GM23338 (cell line): Measurements from ENCODE around the gene SHANK1. TPM values are rescaled to one million over a fixed set of nuclear protein-coding genes. Genes with fewer than 3 reads are reported as not detected.

Experiments used
- ATAC-seq: fragments of 200-7000 bp; cut with Tn5 transposase; 3 replicates; pipeline ENCODE4 v1.9.1; 2020
- DNase-seq: peaks from one replicate; pipeline ENCODE4 v3.0.0-alpha.2; 2015; ENCODE audit warnings: low spot score
- H2AFZ ChIP-seq: fragments of 200-600 bp; sonication (generic); 2 replicates; pipeline ENCODE4 v1.8.0; 2016; ENCODE audit warnings: antibody characterized with exemption, mild to moderate bottlenecking, moderate library complexity
- H3F3A ChIP-seq: fragments of 200-600 bp; sonication (generic); replicated peaks from 2 replicates; pipeline ENCODE4 v1.8.0; 2017; ENCODE audit warnings: antibody characterized with exemption, mixed run types, low read depth
- H3K27ac ChIP-seq: fragments of 200-600 bp; sonication (generic); 2 replicates; pipeline ENCODE4 v1.6.1; 2016; ENCODE audit warnings: low read depth
- H3K27me3 ChIP-seq: fragments of 200-600 bp; sonication (generic); 2 replicates; pipeline ENCODE4 v1.8.0; 2016; ENCODE audit warnings: mild to moderate bottlenecking, mixed run types, moderate library complexity; ENCODE audit not compliant: insufficient read depth
- H3K36me3 ChIP-seq: fragments of 200-600 bp; sonication (generic); 2 replicates; pipeline ENCODE4 v1.8.0; 2016; ENCODE audit warnings: mild to moderate bottlenecking; ENCODE audit not compliant: insufficient read depth
- H3K4me1 ChIP-seq: fragments of 200-600 bp; sonication (generic); 2 replicates; pipeline ENCODE4 v1.8.0; 2016; ENCODE audit warnings: mild to moderate bottlenecking, moderate library complexity; ENCODE audit not compliant: insufficient read depth
- H3K4me2 ChIP-seq: fragments of 200-600 bp; sonication (generic); 2 replicates; pipeline ENCODE4 v1.7.1; 2017; ENCODE audit warnings: mixed run types
- H3K4me3 ChIP-seq: fragments of 200-600 bp; sonication (generic); 2 replicates; pipeline ENCODE4 v1.6.1; 2016; ENCODE audit warnings: mixed run types
- H3K79me2 ChIP-seq: fragments of 200-600 bp; sonication (generic); replicated peaks from 2 replicates; pipeline ENCODE4 v1.8.0; 2017; ENCODE audit warnings: mild to moderate bottlenecking; ENCODE audit not compliant: insufficient read depth
- H3K9me2 ChIP-seq: fragments of 200-600 bp; sonication (generic); 2 replicates; pipeline ENCODE4 v1.8.0; 2017; ENCODE audit not compliant: insufficient read depth
- H4K20me1 ChIP-seq: fragments of 200-600 bp; sonication (generic); replicated peaks from 2 replicates; pipeline ENCODE4 v1.8.0; 2017; ENCODE audit warnings: mild to moderate bottlenecking; ENCODE audit not compliant: insufficient read depth
- H3K27ac Mint-ChIP-seq: 2 replicates; pipeline ENCODE4 v1.8.0; 2020; ENCODE audit warnings: inconsistent platforms, mild to moderate bottlenecking, moderate library complexity, mixed read lengths
- H3K27me3 Mint-ChIP-seq: 3 replicates; pipeline ENCODE4 v1.8.0; 2022; ENCODE audit warnings: low read depth, mild to moderate bottlenecking, moderate library complexity, mixed read lengths, inconsistent platforms; ENCODE audit not compliant: insufficient read depth, poor library complexity
- H3K36me3 Mint-ChIP-seq: 3 replicates; pipeline ENCODE4 v1.8.0; 2021; ENCODE audit warnings: low read depth, mild to moderate bottlenecking, inconsistent platforms, moderate library complexity, mixed read lengths
- H3K4me1 Mint-ChIP-seq: 3 replicates; pipeline ENCODE4 v1.8.0; 2020; ENCODE audit warnings: mild to moderate bottlenecking, inconsistent platforms, mixed read lengths
- H3K4me3 Mint-ChIP-seq: 3 replicates; pipeline ENCODE4 v1.8.0; 2021; ENCODE audit warnings: moderate library complexity, mild to moderate bottlenecking, inconsistent platforms, mixed read lengths
- H3K9me3 Mint-ChIP-seq: 3 replicates; pipeline ENCODE4 v1.8.0; 2020; ENCODE audit warnings: moderate library complexity, mild to moderate bottlenecking, inconsistent platforms, mixed read lengths
- CREB1 ChIP-seq: fragments of 250-450 bp; sonication (Bioruptor Pico); IDR thresholded peaks from 2 replicates; pipeline ENCODE4 v1.5.0; 2020; ENCODE audit warnings: low read depth, mild to moderate bottlenecking, moderate library complexity
- EZH2 ChIP-seq: fragments of 200-600 bp; sonication (generic); IDR thresholded peaks from one replicate; pipeline ENCODE4 v1.8.0; 2017; ENCODE audit warnings: antibody characterized with exemption, mild to moderate bottlenecking, low read depth; ENCODE audit not compliant: unreplicated experiment
- EZH2phosphoT487 ChIP-seq: fragments of 200-600 bp; sonication (generic); IDR thresholded peaks from one replicate; pipeline ENCODE4 v1.8.1; 2018; ENCODE audit warnings: antibody characterized with exemption; ENCODE audit not compliant: unreplicated experiment
- NANOG ChIP-seq: IDR thresholded peaks from 2 replicates; pipeline ENCODE4 v1.6.1; 2016; ENCODE audit warnings: antibody characterized with exemption, borderline replicate concordance
- POLR2AphosphoS5 ChIP-seq: IDR thresholded peaks from 2 replicates; pipeline ENCODE4 v1.6.1; 2016; ENCODE audit warnings: antibody characterized with exemption, low read depth
- STAT1 ChIP-seq: IDR thresholded peaks from one replicate; pipeline ENCODE4 v1.6.1; 2016; ENCODE audit warnings: antibody characterized with exemption; ENCODE audit not compliant: unreplicated experiment
- ZNF331 ChIP-seq: fragments of 250-450 bp; sonication (Bioruptor Pico); IDR thresholded peaks from 2 replicates; pipeline ENCODE4 v1.5.0; 2020; ENCODE audit warnings: low read depth, mild to moderate bottlenecking, moderate library complexity
- polyA plus RNA-seq: library from polyadenylated mRNA; unstranded; fragments of >200 nt; fragmentation: Nextera tagmentation; extraction: Ambion mirVana; gene quantifications from 2 replicates; pipeline ENCODE4 v1.2.1, GENCODE V29; 2016
- total RNA-seq: library from RNA; depleted of rRNA; stranded (reverse); fragments of >200 nt; shearing (Covaris generic); gene quantifications from 2 replicates; pipeline ENCODE4 v1.2.3, GENCODE V29; 2014
- TF ChIP-seq, protein P1 (sequence below): IDR thresholded peaks from 2 replicates; pipeline ENCODE4 v1.6.1; 2016; ENCODE audit warnings: antibody characterized with exemption
- TF ChIP-seq, protein P2 (sequence below), 2 experiments: fragments of 200-600 bp in 1 of 2; sonication (generic) in 1 of 2; conservative IDR thresholded peaks; 2 replicates each; pipeline versions ENCODE4 v1.5.1 to v1.6.1; 2016 to 2017; ENCODE audit warnings: antibody characterized with exemption in 2 of 2, low read depth in 2 of 2, mild to moderate bottlenecking in 2 of 2, moderate library complexity in 1 of 2
- TF ChIP-seq, protein P3 (sequence below): fragments of 250-450 bp; sonication (Bioruptor Pico); IDR thresholded peaks from 2 replicates; pipeline ENCODE4 v1.5.0; 2020; ENCODE audit warnings: mild to moderate bottlenecking, moderate library complexity

SHANK1 gene
- total and polyA plus RNA-seq, 2 experiments from 2014 or later: 0.23 to 4.1 TPM

DNA sequence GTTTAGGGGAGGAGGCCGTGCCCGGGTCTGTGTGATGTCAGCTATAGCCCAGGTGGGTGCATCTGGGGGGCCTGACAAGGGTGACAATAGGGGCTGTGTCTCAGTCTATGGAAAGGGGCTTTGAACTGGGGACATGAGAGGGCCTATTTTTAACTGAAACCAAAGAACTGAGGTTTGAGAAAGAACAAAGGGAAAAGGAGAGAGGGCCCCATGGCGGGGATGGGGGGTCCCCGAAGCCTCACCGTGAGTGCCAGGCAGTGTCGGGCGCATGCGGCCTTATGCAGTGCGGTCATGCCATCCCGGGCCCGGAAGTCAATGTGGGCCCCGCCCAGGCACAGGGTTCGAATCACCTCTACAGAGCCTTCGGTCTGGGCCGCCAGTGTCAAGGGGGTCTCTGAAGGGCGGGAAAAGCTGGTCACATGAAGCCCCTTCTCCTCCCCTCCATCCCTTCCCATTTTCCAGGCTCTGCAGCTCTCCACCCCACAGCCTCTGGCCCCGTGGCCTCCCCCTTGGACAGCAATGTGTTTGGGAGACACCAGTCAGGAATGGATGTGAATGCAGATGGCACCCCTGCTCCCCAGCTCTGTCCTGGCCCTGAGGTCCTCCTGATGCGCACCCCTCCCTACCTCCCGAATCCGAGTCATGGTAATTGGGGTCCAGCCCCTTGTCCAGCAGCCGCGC, 5.9 kb downstream of the SHANK1 start:
- Mint-ChIP-seq H3K4me3 (no peak overlapping the region), H3K9me3 (peaks cover 89% of the 10 kb centered on the region), H3K27ac (no peak overlapping the region), H3K27me3 (peaks cover 17% of the 10 kb centered on the region), H3K36me3 (peaks cover 49% of the 10 kb centered on the region), H3K4me1 (no peaks in the 10 kb centered on the region)
- Histone ChIP-seq H4K20me1 (no peaks in the 10 kb centered on the region; the same call in 1 of the 2 replicates), H3K27ac (no peak overlapping the region), H3K27me3 (peaks cover 8% of the 10 kb centered on the region; the same call in 1 of the 2 replicates), H3F3A (no peaks in the 10 kb centered on the region), H3K9me2 (no peaks in the 10 kb centered on the region), H3K4me3 (no peak overlapping the region), H3K36me3 (no peaks in the 10 kb centered on the region), H2AFZ (no peak overlapping the region), H3K4me2 (no peak overlapping the region), H3K4me1 (0 out of 2 replicates have a peak, but pooled peaks cover 10% of the 10 kb centered on the region), H3K79me2 (no peaks in the 10 kb centered on the region)
- TF ChIP-seq, protein P1, sequence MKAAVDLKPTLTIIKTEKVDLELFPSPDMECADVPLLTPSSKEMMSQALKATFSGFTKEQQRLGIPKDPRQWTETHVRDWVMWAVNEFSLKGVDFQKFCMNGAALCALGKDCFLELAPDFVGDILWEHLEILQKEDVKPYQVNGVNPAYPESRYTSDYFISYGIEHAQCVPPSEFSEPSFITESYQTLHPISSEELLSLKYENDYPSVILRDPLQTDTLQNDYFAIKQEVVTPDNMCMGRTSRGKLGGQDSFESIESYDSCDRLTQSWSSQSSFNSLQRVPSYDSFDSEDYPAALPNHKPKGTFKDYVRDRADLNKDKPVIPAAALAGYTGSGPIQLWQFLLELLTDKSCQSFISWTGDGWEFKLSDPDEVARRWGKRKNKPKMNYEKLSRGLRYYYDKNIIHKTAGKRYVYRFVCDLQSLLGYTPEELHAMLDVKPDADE: no peak
- ATAC-seq (no peak), DNase-seq (no peak)

DNA sequence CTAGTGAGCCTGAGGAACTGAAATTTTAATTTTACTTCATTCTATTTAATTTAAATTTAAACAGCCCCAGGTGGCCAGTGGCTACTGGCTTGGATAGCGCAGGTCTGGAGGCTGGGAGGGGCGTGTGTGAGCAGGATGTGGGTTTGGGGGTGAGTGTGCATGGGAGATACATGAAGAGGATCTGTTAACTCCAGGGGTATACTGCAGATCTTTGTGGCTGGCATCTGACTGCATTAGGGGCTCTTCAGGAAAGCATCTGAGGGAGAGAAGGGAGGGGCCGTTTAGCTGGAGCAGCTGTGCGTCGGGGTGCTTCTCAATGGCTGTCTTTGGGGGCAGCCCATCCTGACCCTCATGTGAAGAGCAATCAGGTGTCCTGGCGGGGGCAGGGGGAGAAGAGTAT, 6.8 kb downstream of the SHANK1 start:
- Histone ChIP-seq H3K9me2 (no peaks in the 10 kb centered on the region), H3K27me3 (peaks cover 8% of the 10 kb centered on the region; the same call in 1 of the 2 replicates), H3K4me1 (0 out of 2 replicates have a peak, but pooled peaks cover 9% of the 10 kb centered on the region), H3K4me2 (no peak overlapping the region), H2AFZ (no peak overlapping the region), H3F3A (no peaks in the 10 kb centered on the region), H3K36me3 (no peaks in the 10 kb centered on the region), H3K27ac (no peak overlapping the region), H3K79me2 (no peaks in the 10 kb centered on the region), H4K20me1 (no peaks in the 10 kb centered on the region; the same call in 1 of the 2 replicates), H3K4me3 (no peak overlapping the region)
- H3K4me1 Mint-ChIP-seq: no peaks in the 10 kb centered on the region
- H3K27ac Mint-ChIP-seq: no peak overlapping the region
- H3K4me3 Mint-ChIP-seq: no peak overlapping the region
- DNase-seq (no peak), ATAC-seq (no peak)
- peaks cover 52% of the 10 kb centered on the region for H3K36me3 Mint-ChIP-seq
- H3K9me3 Mint-ChIP-seq: peaks cover 96% of the 10 kb centered on the region
- H3K27me3 Mint-ChIP-seq: peaks cover 17% of the 10 kb centered on the region
- TF ChIP-seq ZNF331 (CRISPR knock-in tag): no peak
- TF ChIP-seq POLR2AphosphoS5: no peak
- TF ChIP-seq, protein P1: no peak
- no peak for TF ChIP-seq NANOG
- TF ChIP-seq, protein P2, sequence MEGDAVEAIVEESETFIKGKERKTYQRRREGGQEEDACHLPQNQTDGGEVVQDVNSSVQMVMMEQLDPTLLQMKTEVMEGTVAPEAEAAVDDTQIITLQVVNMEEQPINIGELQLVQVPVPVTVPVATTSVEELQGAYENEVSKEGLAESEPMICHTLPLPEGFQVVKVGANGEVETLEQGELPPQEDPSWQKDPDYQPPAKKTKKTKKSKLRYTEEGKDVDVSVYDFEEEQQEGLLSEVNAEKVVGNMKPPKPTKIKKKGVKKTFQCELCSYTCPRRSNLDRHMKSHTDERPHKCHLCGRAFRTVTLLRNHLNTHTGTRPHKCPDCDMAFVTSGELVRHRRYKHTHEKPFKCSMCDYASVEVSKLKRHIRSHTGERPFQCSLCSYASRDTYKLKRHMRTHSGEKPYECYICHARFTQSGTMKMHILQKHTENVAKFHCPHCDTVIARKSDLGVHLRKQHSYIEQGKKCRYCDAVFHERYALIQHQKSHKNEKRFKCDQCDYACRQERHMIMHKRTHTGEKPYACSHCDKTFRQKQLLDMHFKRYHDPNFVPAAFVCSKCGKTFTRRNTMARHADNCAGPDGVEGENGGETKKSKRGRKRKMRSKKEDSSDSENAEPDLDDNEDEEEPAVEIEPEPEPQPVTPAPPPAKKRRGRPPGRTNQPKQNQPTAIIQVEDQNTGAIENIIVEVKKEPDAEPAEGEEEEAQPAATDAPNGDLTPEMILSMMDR (conservative IDR thresholded peaks at IDR 0.05; ENCODE audit: low read depth in 2 of 2): no peak
- TF ChIP-seq STAT1: no peak
- no peak for TF ChIP-seq CREB1 (CRISPR knock-in tag)
- TF ChIP-seq EZH2: no peak
- TF ChIP-seq, protein P3, sequence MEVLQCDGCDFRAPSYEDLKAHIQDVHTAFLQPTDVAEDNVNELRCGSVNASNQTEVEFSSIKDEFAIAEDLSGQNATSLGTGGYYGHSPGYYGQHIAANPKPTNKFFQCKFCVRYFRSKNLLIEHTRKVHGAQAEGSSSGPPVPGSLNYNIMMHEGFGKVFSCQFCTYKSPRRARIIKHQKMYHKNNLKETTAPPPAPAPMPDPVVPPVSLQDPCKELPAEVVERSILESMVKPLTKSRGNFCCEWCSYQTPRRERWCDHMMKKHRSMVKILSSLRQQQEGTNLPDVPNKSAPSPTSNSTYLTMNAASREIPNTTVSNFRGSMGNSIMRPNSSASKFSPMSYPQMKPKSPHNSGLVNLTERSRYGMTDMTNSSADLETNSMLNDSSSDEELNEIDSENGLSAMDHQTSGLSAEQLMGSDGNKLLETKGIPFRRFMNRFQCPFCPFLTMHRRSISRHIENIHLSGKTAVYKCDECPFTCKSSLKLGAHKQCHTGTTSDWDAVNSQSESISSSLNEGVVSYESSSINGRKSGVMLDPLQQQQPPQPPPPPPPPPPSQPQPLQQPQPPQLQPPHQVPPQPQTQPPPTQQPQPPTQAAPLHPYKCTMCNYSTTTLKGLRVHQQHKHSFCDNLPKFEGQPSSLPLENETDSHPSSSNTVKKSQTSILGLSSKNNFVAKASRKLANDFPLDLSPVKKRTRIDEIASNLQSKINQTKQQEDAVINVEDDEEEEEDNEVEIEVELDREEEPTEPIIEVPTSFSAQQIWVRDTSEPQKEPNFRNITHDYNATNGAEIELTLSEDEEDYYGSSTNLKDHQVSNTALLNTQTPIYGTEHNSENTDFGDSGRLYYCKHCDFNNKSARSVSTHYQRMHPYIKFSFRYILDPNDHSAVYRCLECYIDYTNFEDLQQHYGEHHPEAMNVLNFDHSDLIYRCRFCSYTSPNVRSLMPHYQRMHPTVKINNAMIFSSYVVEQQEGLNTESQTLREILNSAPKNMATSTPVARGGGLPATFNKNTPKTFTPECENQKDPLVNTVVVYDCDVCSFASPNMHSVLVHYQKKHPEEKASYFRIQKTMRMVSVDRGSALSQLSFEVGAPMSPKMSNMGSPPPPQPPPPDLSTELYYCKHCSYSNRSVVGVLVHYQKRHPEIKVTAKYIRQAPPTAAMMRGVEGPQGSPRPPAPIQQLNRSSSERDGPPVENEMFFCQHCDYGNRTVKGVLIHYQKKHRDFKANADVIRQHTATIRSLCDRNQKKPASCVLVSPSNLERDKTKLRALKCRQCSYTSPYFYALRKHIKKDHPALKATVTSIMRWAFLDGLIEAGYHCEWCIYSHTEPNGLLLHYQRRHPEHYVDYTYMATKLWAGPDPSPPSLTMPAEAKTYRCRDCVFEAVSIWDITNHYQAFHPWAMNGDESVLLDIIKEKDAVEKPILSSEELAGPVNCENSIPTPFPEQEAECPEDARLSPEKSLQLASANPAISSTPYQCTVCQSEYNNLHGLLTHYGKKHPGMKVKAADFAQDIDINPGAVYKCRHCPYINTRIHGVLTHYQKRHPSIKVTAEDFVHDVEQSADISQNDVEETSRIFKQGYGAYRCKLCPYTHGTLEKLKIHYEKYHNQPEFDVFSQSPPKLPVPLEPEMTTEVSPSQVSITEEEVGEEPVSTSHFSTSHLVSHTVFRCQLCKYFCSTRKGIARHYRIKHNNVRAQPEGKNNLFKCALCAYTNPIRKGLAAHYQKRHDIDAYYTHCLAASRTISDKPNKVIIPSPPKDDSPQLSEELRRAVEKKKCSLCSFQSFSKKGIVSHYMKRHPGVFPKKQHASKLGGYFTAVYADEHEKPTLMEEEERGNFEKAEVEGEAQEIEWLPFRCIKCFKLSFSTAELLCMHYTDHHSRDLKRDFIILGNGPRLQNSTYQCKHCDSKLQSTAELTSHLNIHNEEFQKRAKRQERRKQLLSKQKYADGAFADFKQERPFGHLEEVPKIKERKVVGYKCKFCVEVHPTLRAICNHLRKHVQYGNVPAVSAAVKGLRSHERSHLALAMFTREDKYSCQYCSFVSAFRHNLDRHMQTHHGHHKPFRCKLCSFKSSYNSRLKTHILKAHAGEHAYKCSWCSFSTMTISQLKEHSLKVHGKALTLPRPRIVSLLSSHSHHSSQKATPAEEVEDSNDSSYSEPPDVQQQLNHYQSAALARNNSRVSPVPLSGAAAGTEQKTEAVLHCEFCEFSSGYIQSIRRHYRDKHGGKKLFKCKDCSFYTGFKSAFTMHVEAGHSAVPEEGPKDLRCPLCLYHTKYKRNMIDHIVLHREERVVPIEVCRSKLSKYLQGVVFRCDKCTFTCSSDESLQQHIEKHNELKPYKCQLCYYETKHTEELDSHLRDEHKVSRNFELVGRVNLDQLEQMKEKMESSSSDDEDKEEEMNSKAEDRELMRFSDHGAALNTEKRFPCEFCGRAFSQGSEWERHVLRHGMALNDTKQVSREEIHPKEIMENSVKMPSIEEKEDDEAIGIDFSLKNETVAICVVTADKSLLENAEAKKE (CRISPR knock-in tag): no peak
- TF ChIP-seq EZH2phosphoT487: no peak
